CD4-positive, alpha-beta T cell treated with Interleukin-17A for 1 hour (primary cell): ENCODE results near the gene GIMAP6.
A peak's percentile ranks its signal among the peaks of the same experiment; 100 is the strongest.

Source experiments
- DNase-seq: peaks from one replicate; pipeline ENCODE4 v3.0.0-alpha.2; 2020

Gene GIMAP6

GRCh38 chr7:150579979-150580637 is 52.1 kb downstream of the GIMAP6 start:
- DNase-seq: peak; percentile 48
